Measurements from ENCODE around the gene NOSTRIN.

GRCh38 chr2:168851674-168852320 is 49.4 kb downstream of the NOSTRIN start:
- TF ChIP-seq MAX (IDR thresholded peaks at IDR 0.05; ENCODE audit: low read depth, low read length) = no peak
- no peak for TF ChIP-seq CTCF (IDR thresholded peaks at IDR 0.05; ENCODE audit: low read depth, low read length)
- TF ChIP-seq POLR2A (IDR thresholded peaks at IDR 0.05; ENCODE audit: extremely low read depth, insufficient read length) = no peak
- no peak for TF ChIP-seq MYC (IDR thresholded peaks at IDR 0.05; ENCODE audit: low read depth, low read length)
